Measurements from ENCODE around the gene FOXO1.

DNA sequence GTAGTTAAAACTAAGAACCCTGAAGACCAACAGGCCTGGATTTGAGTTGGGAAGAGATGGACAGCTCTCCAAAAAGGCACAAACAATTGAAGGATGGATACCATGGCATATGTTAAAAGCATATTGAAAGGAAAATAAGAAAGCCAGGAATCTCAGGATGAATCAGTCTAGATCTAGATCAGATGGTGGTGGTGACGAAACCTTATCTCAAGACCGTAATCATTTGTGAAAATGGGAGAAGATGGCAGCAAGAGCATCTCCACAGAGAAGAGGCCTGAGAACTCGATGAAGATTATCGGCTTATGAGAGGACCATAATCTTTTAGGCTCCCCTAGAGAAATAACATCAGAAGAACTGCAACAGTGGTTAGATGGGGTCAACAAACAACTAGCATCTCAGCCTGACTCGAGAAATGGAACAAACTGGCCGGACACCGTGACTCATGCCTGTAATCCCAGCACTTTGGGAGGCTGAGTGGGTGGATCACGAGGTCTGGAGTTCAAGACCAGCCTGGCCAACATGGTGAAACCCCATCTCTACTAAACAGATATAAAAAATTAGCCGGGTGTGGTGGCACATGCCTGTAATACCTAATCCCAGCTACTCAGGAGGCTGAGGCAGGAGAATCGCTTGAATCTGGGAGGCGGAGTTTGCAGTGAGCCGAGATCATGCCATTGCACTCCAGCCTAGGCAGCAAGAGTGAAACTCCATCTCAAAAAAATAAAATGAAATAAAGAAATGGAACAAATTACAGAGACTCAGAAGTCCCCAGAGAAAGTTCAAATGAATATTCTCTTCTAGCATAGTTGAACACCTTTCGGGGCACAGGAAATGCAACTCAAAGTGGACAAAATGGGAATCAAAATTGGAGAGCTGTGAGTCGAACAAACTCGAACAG is 47.6 kb downstream of the FOXO1 start:
- TF ChIP-seq, protein P1, sequence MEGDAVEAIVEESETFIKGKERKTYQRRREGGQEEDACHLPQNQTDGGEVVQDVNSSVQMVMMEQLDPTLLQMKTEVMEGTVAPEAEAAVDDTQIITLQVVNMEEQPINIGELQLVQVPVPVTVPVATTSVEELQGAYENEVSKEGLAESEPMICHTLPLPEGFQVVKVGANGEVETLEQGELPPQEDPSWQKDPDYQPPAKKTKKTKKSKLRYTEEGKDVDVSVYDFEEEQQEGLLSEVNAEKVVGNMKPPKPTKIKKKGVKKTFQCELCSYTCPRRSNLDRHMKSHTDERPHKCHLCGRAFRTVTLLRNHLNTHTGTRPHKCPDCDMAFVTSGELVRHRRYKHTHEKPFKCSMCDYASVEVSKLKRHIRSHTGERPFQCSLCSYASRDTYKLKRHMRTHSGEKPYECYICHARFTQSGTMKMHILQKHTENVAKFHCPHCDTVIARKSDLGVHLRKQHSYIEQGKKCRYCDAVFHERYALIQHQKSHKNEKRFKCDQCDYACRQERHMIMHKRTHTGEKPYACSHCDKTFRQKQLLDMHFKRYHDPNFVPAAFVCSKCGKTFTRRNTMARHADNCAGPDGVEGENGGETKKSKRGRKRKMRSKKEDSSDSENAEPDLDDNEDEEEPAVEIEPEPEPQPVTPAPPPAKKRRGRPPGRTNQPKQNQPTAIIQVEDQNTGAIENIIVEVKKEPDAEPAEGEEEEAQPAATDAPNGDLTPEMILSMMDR (IDR thresholded peaks at IDR 0.05; ENCODE audit: insufficient read depth, low read depth, low read length): no peak
- TF ChIP-seq EZH2 (IDR thresholded peaks at IDR 0.05; ENCODE audit: insufficient read depth, low read length): no peak

Data from astrocyte (in vitro differentiated cells and primary cell).